CD4-positive, alpha-beta T cell (primary cell): ENCODE results near the gene MTHFD1L. TPM values are rescaled to one million over a fixed set of nuclear protein-coding genes. Genes with fewer than 3 reads are reported as not detected.

Experiments
- ATAC-seq: fragments of 200-7000 bp; cut with Tn5 transposase; one replicate; pipeline ENCODE4 v1.10.0; 2022; ENCODE audit warnings: mild to moderate bottlenecking; ENCODE audit not compliant: poor library complexity
- CTCF ChIA-PET: fragments of 350-600 bp; sonication (Branson Sonifier 250); formaldehyde crosslinking; loops from one replicate; lab custom pipeline; 2021; ENCODE audit warnings: antibody characterized with exemption, inconsistent platforms; lab: Charles Lee
- POLR2A ChIA-PET: fragments of 350-600 bp; sonication (Branson Sonifier 250); formaldehyde crosslinking; loops from one replicate; lab custom pipeline; 2021; ENCODE audit warnings: antibody characterized with exemption, inconsistent platforms; lab: Charles Lee
- DNase-seq, 14 experiments: peaks; one replicate each; pipeline ENCODE4 v3.0.0-alpha.2; 2013 to 2020; ENCODE audit warnings: mixed read lengths in 2 of 14
- H3K27ac ChIP-seq, 2 donors: one replicate each; pipeline versions ENCODE4 v1.5.1 to v1.7.0; 2013; ENCODE audit warnings: low read length in 2 of 2, low read depth in 1 of 2, mild to moderate bottlenecking in 1 of 2
- H3K27me3 ChIP-seq, 2 experiments: 1 replicate in 1 of 2; 2 replicates in 1 of 2; pipeline versions ENCODE4 v1.6.1 to v1.7.0; 2013; ENCODE audit warnings: low read length in 2 of 2, control low read depth in 1 of 2, mild to moderate bottlenecking in 1 of 2, moderate library complexity in 1 of 2; ENCODE audit not compliant: insufficient read depth in 2 of 2, control insufficient read depth in 1 of 2
- H3K36me3 ChIP-seq: one replicate; pipeline ENCODE4 v1.6.1; 2013; ENCODE audit warnings: low read length, control low read depth; ENCODE audit not compliant: insufficient read depth
- H3K4me1 ChIP-seq: one replicate; pipeline ENCODE4 v1.6.1; 2013; ENCODE audit warnings: low read length, control low read depth; ENCODE audit not compliant: insufficient read depth
- H3K4me3 ChIP-seq: one replicate; pipeline ENCODE4 v1.5.1; 2013; ENCODE audit warnings: mild to moderate bottlenecking, low read length, moderate library complexity
- H3K9me3 ChIP-seq, 2 experiments: 1 replicate in 1 of 2; 2 replicates in 1 of 2; pipeline versions ENCODE4 v1.6.1 to v1.7.0; 2013; ENCODE audit warnings: low read length in 2 of 2, mild to moderate bottlenecking in 2 of 2, control low read depth in 1 of 2, moderate library complexity in 1 of 2; ENCODE audit not compliant: control insufficient read depth in 1 of 2, insufficient read depth in 1 of 2
- H3K27ac Mint-ChIP-seq: one replicate; pipeline ENCODE4 v1.8.0; 2020; ENCODE audit warnings: mixed read lengths
- H3K27me3 Mint-ChIP-seq: one replicate; pipeline ENCODE4 v1.8.0; 2021; ENCODE audit warnings: mixed read lengths
- H3K36me3 Mint-ChIP-seq: one replicate; pipeline ENCODE4 v1.8.0; 2021; ENCODE audit warnings: low read depth, mixed read lengths
- H3K4me1 Mint-ChIP-seq: one replicate; pipeline ENCODE4 v1.8.0; 2021; ENCODE audit warnings: low read depth, mixed read lengths
- H3K4me3 Mint-ChIP-seq: one replicate; pipeline ENCODE4 v1.8.0; 2020; ENCODE audit warnings: mild to moderate bottlenecking, mixed read lengths
- H3K9me3 Mint-ChIP-seq: one replicate; pipeline ENCODE4 v1.8.0; 2020; ENCODE audit warnings: mixed read lengths
- intact Hi-C, 2 experiments: fragments of 100-400 bp; cut with DNase I in 1 of 2; cut with micrococcal nuclease in 1 of 2; formaldehyde crosslinking; loops; one replicate each; pipeline versions ENCODE4 v1.15.1 to v1.9.0; 2023 to 2025; cut with DNase I, micrococcal nuclease
- total RNA-seq, 174 experiments: library from RNA in 2 of 174; stranded (reverse) in 2 of 174; gene quantifications; one replicate each; pipeline ENCODE4 v1.2.3 and lab custom pipeline; 2021 to 2026
- TF ChIP-seq, protein P1 (sequence below): fragments of 200-600 bp; IDR thresholded peaks from one replicate; pipeline ENCODE4 v1.8.0; 2022; ENCODE audit warnings: antibody characterized with exemption, mild to moderate bottlenecking

Gene MTHFD1L
- total RNA-seq, 2 experiments from 2014 or later = 8.8 to 9.7 TPM

DNA sequence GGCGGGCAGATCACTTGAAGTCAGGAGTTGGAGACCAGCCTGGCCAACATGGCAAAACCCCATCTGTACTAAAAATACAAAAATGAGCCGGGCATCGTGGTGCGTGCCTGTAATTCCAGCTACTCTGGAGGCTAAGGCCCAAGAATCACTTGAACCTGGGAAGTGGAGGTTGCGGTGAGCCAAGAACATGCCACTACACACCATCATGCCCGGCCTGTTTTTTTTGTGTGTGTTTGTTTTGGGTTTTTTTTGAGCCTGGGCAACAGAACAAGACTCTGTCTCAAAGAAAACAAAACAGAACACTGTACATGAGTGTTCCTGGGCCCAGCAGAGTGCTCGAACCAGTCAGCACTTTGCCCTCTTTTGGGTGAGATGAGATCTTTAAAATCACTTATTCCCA lies 159.1 kb downstream of the MTHFD1L start:
- ATAC-seq (no peak), DNase-seq (no peak)
- Mint-ChIP-seq H3K36me3 (peaks cover 17% of the 10 kb centered on the region), H3K27ac (no peak overlapping the region), H3K4me1 (no peaks in the 10 kb centered on the region), H3K4me3 (no peak overlapping the region), H3K27me3 (no peaks in the 10 kb centered on the region), H3K9me3 (no peaks in the 10 kb centered on the region)
- ChIA-PET CTCF (no interaction called here), POLR2A (no interaction called here)
- Histone ChIP-seq H3K4me1 (no peaks in the 10 kb centered on the region), H3K4me3 (no peak overlapping the region), H3K9me3 (no peaks in the 10 kb centered on the region), H3K27me3 (no peaks in the 10 kb centered on the region), H3K36me3 (peaks cover 2% of the 10 kb centered on the region), H3K27ac (no peak overlapping the region)
- intact Hi-C loops = no loop called here
- TF ChIP-seq, protein P1, sequence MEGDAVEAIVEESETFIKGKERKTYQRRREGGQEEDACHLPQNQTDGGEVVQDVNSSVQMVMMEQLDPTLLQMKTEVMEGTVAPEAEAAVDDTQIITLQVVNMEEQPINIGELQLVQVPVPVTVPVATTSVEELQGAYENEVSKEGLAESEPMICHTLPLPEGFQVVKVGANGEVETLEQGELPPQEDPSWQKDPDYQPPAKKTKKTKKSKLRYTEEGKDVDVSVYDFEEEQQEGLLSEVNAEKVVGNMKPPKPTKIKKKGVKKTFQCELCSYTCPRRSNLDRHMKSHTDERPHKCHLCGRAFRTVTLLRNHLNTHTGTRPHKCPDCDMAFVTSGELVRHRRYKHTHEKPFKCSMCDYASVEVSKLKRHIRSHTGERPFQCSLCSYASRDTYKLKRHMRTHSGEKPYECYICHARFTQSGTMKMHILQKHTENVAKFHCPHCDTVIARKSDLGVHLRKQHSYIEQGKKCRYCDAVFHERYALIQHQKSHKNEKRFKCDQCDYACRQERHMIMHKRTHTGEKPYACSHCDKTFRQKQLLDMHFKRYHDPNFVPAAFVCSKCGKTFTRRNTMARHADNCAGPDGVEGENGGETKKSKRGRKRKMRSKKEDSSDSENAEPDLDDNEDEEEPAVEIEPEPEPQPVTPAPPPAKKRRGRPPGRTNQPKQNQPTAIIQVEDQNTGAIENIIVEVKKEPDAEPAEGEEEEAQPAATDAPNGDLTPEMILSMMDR = no peak

DNA sequence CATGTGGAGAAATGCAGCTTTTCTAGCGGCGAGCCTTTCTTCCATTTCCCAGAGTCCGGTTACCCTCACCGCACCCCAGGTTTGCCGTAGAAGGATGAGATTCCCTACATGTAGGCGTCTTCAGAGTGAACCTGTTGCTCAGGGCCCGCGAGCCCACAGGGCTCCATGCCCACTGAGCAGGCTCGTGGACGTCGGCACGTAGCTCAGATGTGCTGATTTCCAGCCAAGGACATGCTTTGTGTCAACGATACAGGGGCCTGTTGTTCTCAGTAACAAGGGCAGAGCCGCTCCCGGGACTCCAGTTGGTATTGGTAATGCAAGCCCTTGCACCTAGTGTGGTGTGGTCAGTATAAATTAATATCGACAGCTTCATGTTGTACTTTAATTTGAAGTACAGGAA lies 159.6 kb downstream of the MTHFD1L start:
- Mint-ChIP-seq H3K4me1 (no peaks in the 10 kb centered on the region), H3K36me3 (peaks cover 17% of the 10 kb centered on the region), H3K27me3 (no peaks in the 10 kb centered on the region), H3K27ac (no peak overlapping the region), H3K9me3 (no peaks in the 10 kb centered on the region), H3K4me3 (no peak overlapping the region)
- H3K27ac ChIP-seq = no peak overlapping the region
- H3K27me3 ChIP-seq = no peaks in the 10 kb centered on the region
- ATAC-seq (no peak), DNase-seq (no peak)
- intact Hi-C loops = no loop called here
- TF ChIP-seq, protein P1 = no peak
- ChIA-PET CTCF (no interaction called here), POLR2A (no interaction called here)
- H3K9me3 ChIP-seq = no peaks in the 10 kb centered on the region
- peaks cover 2% of the 10 kb centered on the region for H3K36me3 ChIP-seq
- H3K4me3 ChIP-seq = no peak overlapping the region
- no peaks in the 10 kb centered on the region for H3K4me1 ChIP-seq

DNA sequence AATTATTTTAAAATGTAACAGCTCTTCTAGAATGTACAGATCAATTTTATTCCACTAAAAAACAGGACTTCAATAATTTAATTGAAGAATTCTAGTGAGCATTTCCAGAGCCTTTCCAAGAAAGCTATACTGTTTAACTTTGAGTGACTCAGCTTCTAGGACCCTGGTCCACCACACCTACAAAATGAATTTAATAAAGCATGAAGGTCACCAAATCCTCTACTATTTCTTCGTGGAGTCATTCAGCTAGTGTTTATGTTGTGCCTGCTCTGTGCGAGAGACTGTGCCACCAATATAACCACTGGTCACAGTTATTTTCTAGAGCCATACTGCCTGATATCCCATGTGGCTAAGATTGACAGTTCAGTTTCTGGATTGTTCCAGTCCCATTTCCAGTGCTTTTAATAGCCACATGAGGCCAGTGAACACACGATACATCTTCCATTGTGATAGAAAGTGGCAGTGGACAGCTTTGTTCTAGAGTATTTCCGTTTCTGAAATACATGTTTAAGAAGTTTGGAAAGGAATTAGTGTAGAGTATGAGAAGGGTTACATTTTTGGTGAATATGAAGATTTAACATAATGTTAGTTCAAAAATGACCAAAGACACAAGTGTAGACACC lies 160.7 kb downstream of the MTHFD1L start:
- Mint-ChIP-seq H3K4me1 (no peaks in the 10 kb centered on the region), H3K9me3 (no peaks in the 10 kb centered on the region), H3K4me3 (no peak overlapping the region), H3K36me3 (peaks cover 13% of the 10 kb centered on the region), H3K27ac (no peak overlapping the region), H3K27me3 (no peaks in the 10 kb centered on the region)
- H3K36me3 ChIP-seq = peaks cover 2% of the 10 kb centered on the region
- ChIA-PET CTCF (no interaction called here), POLR2A (no interaction called here)
- H3K27me3 ChIP-seq = no peaks in the 10 kb centered on the region
- no peak for DNase-seq
- H3K27ac ChIP-seq = no peak overlapping the region
- H3K4me3 ChIP-seq = no peak overlapping the region
- TF ChIP-seq, protein P1 = no peak
- no peaks in the 10 kb centered on the region for H3K9me3 ChIP-seq
- no peak for ATAC-seq
- H3K4me1 ChIP-seq = no peaks in the 10 kb centered on the region
- intact Hi-C loops = no loop called here
